Measurements from ENCODE around the gene PRCC.

The PRCC gene

GRCh38 chr1:156743367-156744302, 23.7 kb upstream of the PRCC start:
- FAIRE-seq = no peak
- no peak for TF ChIP-seq TAF1 (IDR thresholded peaks at IDR 0.05; ENCODE audit: low read depth, low read length)
- no peak for TF ChIP-seq SPI1 (IDR thresholded peaks at IDR 0.05; ENCODE audit: low read depth, low read length)
- no peak for TF ChIP-seq PAX5 (IDR thresholded peaks at IDR 0.05; ENCODE audit: insufficient read depth, low read length, severe bottlenecking)
- DNase-seq (ENCODE audit: insufficient read length, low spot score) = no peak

DNA sequence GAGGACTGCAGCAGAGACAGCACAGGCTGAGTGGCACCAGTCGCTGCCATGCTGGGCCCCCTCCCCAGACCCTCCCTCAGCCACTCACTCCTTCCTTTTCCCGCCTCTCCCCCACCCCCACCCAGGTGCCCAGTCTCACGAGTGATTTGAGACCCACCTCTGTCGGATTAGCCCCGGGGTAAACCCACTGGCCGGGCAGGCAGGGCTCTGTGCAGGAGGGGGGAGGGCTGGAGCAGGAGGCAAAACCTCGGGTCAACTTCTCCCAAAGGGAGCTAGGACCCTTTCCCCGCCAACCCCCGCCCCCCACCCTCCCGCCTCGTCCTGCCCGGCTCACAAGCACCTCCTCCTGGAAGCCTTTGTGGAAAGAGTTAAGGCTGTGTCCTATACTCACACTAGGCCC, 23.0 kb upstream of the PRCC start:
- FAIRE-seq = no peak
- TF ChIP-seq SPI1 (IDR thresholded peaks at IDR 0.05; ENCODE audit: low read depth, low read length) (no peak), TAF1 (IDR thresholded peaks at IDR 0.05; ENCODE audit: low read depth, low read length) (no peak), POLR2AphosphoS5 (IDR thresholded peaks at IDR 0.05; ENCODE audit: low read depth, low read length) (no peak), POLR2A (IDR thresholded peaks at IDR 0.05; ENCODE audit: low read depth, low read length) (no peak), POU2F2 (IDR thresholded peaks at IDR 0.05; ENCODE audit: low read depth, low read length) (no peak), PAX5 (IDR thresholded peaks at IDR 0.05; ENCODE audit: insufficient read depth, low read length, severe bottlenecking) (no peak)
- DNase-seq (ENCODE audit: insufficient read length, low spot score) = no peak

- no peak for DNase-seq (ENCODE audit: insufficient read length, low spot score)
- no peak for FAIRE-seq
- TF ChIP-seq POU2F2 (IDR thresholded peaks at IDR 0.05; ENCODE audit: low read depth, low read length) = no peak
- TF ChIP-seq SPI1 (IDR thresholded peaks at IDR 0.05; ENCODE audit: low read depth, low read length) = no peak
- no peak for TF ChIP-seq POLR2A (IDR thresholded peaks at IDR 0.05; ENCODE audit: low read depth, low read length)
- no peak for TF ChIP-seq TAF1 (IDR thresholded peaks at IDR 0.05; ENCODE audit: low read depth, low read length)
- no peak for TF ChIP-seq POLR2AphosphoS5 (IDR thresholded peaks at IDR 0.05; ENCODE audit: low read depth, low read length)
- TF ChIP-seq PAX5 (IDR thresholded peaks at IDR 0.05; ENCODE audit: insufficient read depth, low read length, severe bottlenecking) = no peak
These were observed 22.4 kb upstream of the PRCC start for GRCh38 chr1:156744786-156745419.

GRCh38 chr1:156745881-156746280, 21.5 kb upstream of the PRCC start:
- TF ChIP-seq POU2F2 (IDR thresholded peaks at IDR 0.05; ENCODE audit: low read depth, low read length) (no peak), POLR2AphosphoS5 (IDR thresholded peaks at IDR 0.05; ENCODE audit: low read depth, low read length) (no peak), SPI1 (IDR thresholded peaks at IDR 0.05; ENCODE audit: low read depth, low read length) (no peak), PAX5 (IDR thresholded peaks at IDR 0.05; ENCODE audit: insufficient read depth, low read length, severe bottlenecking) (no peak), POLR2A (IDR thresholded peaks at IDR 0.05; ENCODE audit: low read depth, low read length) (no peak), TAF1 (IDR thresholded peaks at IDR 0.05; ENCODE audit: low read depth, low read length) (no peak)
- no peak for FAIRE-seq
- DNase-seq (ENCODE audit: insufficient read length, low spot score) = no peak

DNA sequence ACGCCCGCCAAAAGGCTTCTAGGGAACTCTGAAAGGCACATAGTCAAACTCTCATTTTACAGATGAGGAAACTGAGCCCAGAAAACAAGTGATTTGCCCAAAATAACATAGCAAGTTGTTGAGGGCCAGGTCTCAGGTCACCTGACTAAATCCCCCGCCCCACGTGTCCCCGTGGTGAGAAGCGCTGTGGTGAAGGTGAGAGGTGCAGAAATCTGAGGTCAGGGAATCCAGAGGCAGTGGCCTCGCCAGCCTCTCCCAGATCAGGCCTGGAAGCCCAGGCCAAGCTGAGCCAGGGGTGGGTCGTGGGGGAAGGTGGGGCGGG, 21.0 kb upstream of the PRCC start:
- FAIRE-seq = no peak

GRCh38 chr1:156746728-156747631, 20.4 kb upstream of the PRCC start:
- TF ChIP-seq PAX5 (IDR thresholded peaks at IDR 0.05; ENCODE audit: insufficient read depth, low read length, severe bottlenecking) (no peak), POLR2A (IDR thresholded peaks at IDR 0.05; ENCODE audit: low read depth, low read length) (no peak), POU2F2 (IDR thresholded peaks at IDR 0.05; ENCODE audit: low read depth, low read length) (peak; percentile 26; the same call in 1 of the 2 replicates), TAF1 (IDR thresholded peaks at IDR 0.05; ENCODE audit: low read depth, low read length) (0 out of 2 replicates have a peak, but pooled peaks have one; percentile 34), SPI1 (IDR thresholded peaks at IDR 0.05; ENCODE audit: low read depth, low read length) (no peak), POLR2AphosphoS5 (IDR thresholded peaks at IDR 0.05; ENCODE audit: low read depth, low read length) (no peak)
- DNase-seq (ENCODE audit: insufficient read length, low spot score) (peak; percentile 49), FAIRE-seq (no peak)

More for the DNA sequence above, 21.0 kb upstream of the PRCC start:
- DNase-seq (ENCODE audit: insufficient read length, low spot score) = no peak
- no peak for TF ChIP-seq POLR2AphosphoS5 (IDR thresholded peaks at IDR 0.05; ENCODE audit: low read depth, low read length)
- TF ChIP-seq POLR2A (IDR thresholded peaks at IDR 0.05; ENCODE audit: low read depth, low read length) = no peak
- no peak for TF ChIP-seq PAX5 (IDR thresholded peaks at IDR 0.05; ENCODE audit: insufficient read depth, low read length, severe bottlenecking)
- TF ChIP-seq TAF1 (IDR thresholded peaks at IDR 0.05; ENCODE audit: low read depth, low read length) = no peak
- no peak for TF ChIP-seq SPI1 (IDR thresholded peaks at IDR 0.05; ENCODE audit: low read depth, low read length)
- TF ChIP-seq POU2F2 (IDR thresholded peaks at IDR 0.05; ENCODE audit: low read depth, low read length) = no peak

DNA sequence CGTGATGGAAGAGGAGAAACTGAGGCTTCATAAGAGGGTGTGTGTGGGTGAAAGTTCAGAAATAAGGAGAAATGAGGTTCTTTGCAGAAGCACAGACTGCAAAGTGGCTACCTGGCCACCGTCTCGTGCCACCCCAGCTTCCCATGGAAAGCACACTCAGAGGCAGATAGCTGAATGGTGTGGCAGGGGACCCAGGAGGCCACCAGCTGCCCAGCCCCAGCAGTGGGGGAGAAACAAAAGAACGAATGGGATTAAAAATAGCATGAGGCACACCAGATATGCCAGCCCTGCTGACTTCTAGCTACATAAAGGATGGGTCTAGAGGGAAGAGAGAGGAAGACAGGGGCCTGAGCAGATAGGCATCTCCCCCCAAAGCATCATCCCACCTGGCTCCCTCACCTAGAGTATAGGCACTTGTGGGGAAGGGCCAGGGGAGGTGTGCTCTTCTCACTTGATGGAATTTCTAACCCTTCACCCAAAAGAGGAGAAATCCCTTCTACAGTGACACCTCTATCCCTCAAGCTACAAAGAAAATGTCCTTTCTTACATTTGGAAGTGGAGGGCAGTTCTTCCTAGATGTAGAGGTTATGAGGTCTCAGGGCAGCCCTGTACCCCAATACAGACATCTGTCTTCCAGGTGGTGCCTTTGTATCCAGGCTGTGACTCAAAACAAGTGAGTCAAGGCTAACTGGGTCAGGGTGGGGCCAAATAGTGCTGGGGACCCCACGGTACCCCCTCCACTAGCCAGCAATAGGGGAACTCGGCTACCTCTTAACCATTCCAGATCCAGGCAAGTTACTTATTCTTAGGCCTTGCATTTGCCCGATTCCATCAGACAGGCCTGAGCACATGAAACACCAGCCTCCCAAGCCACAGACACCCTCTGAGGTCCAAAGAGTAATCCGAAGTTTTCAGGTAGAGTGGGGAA, 19.3 kb upstream of the PRCC start:
- TF ChIP-seq POU2F2 (IDR thresholded peaks at IDR 0.05; ENCODE audit: low read depth, low read length) (no peak), PAX5 (IDR thresholded peaks at IDR 0.05; ENCODE audit: insufficient read depth, low read length, severe bottlenecking) (no peak), POLR2A (IDR thresholded peaks at IDR 0.05; ENCODE audit: low read depth, low read length) (no peak), SPI1 (IDR thresholded peaks at IDR 0.05; ENCODE audit: low read depth, low read length) (no peak), POLR2AphosphoS5 (IDR thresholded peaks at IDR 0.05; ENCODE audit: low read depth, low read length) (no peak), TAF1 (IDR thresholded peaks at IDR 0.05; ENCODE audit: low read depth, low read length) (no peak)
- DNase-seq (ENCODE audit: insufficient read length, low spot score) (no peak), FAIRE-seq (no peak)
